Spleen (tissue), 7 donors: ENCODE results near the gene GDF2.

Experiments used
- POLR2AphosphoS5 ChIP-seq, 3 donors: sonication (generic); formaldehyde crosslinking; IDR thresholded peaks; one replicate each; pipeline ENCODE4 v1.5.1; 2017; ENCODE audit warnings: antibody characterized with exemption in 3 of 3
- TF ChIP-seq, protein P1 (sequence below), 11 experiments: fragments of 200-600 bp in 7 of 11; fragments of 450-650 bp in 4 of 11; sonication (generic) in 4 of 11; IDR thresholded peaks in 8 of 11; conservative IDR thresholded peaks in 3 of 11; 1 replicate in 7 of 11; 2 replicates in 4 of 11; pipeline versions ENCODE4 v1.4.0 to v1.8.0; 2016 to 2021; ENCODE audit warnings: antibody characterized with exemption in 11 of 11, inconsistent platforms in 4 of 11, mild to moderate bottlenecking in 1 of 11
- donor health status: DM: no; HTN: no; CAD: no; lungs with moderate emphysema.
- donor health status: DM: no; HTN: no; CAD: no.
- donor health status: DM: no; HTN: no; CAD: no.

DNA sequence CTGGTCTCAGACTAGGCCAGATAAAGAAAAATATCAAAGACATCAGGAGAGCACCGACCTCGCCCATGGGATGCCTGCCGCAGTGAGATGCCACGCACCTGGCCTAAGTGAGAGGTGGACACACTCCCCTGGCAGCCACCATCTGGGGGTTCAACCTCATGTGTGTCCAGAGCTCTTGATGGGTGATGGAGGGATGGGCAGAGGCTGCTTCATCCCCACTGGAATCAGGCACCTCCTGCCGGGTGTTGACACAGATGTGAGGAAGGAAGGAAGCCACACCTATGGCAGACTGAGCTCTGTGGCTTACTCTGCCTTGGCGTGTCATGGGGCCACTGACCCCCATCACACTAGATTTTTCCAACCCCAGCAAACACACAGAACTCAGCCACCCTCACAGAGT is 50.5 kb downstream of the GDF2 start:
- TF ChIP-seq, protein P1, sequence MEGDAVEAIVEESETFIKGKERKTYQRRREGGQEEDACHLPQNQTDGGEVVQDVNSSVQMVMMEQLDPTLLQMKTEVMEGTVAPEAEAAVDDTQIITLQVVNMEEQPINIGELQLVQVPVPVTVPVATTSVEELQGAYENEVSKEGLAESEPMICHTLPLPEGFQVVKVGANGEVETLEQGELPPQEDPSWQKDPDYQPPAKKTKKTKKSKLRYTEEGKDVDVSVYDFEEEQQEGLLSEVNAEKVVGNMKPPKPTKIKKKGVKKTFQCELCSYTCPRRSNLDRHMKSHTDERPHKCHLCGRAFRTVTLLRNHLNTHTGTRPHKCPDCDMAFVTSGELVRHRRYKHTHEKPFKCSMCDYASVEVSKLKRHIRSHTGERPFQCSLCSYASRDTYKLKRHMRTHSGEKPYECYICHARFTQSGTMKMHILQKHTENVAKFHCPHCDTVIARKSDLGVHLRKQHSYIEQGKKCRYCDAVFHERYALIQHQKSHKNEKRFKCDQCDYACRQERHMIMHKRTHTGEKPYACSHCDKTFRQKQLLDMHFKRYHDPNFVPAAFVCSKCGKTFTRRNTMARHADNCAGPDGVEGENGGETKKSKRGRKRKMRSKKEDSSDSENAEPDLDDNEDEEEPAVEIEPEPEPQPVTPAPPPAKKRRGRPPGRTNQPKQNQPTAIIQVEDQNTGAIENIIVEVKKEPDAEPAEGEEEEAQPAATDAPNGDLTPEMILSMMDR (IDR thresholded peaks at IDR 0.05 in 8 of 11, conservative IDR thresholded peaks at IDR 0.05 in 3 of 11), result no peak
- TF ChIP-seq POLR2AphosphoS5 (IDR thresholded peaks at IDR 0.05), result no peak
